ENCODE measurements around the gene TEAD3.

TEAD3 gene

GRCh38 chr6:35477028-35477427, 19.9 kb downstream of the TEAD3 start:
- Histone ChIP-seq H3K4me2 (ENCODE audit: low read depth, low read length) (no peak overlapping the region), H3K4me3 (ENCODE audit: low read length) (no peak overlapping the region), H3K9me2 (replicated peaks; ENCODE audit: insufficient read depth, low read length) (no peaks in the 10 kb centered on the region), H3K4me1 (ENCODE audit: low read length) (no peaks in the 10 kb centered on the region), H3K27ac (ENCODE audit: low read length) (no peak overlapping the region), H3K79me2 (ENCODE audit: low read length) (0 out of 2 replicates have a peak, but pooled peaks cover 3% of the 10 kb centered on the region), H3K27me3 (replicated peaks; ENCODE audit: insufficient read depth, low read length) (no peaks in the 10 kb centered on the region), H3K9ac (ENCODE audit: low read length) (no peak overlapping the region), H3K9me3 (replicated peaks; ENCODE audit: insufficient read depth, low read length) (no peaks in the 10 kb centered on the region), H3K36me3 (replicated peaks; ENCODE audit: insufficient read depth, low read length) (no peaks in the 10 kb centered on the region), H3F3A (ENCODE audit: insufficient read depth, low read length) (peaks cover 22% of the 10 kb centered on the region), H4K20me1 (ENCODE audit: insufficient read depth, low read length) (peaks cover 7% of the 10 kb centered on the region; the same call in 1 of the 2 replicates), H2AFZ (ENCODE audit: low read length) (no peak overlapping the region)
- TF ChIP-seq CTCF (IDR thresholded peaks at IDR 0.05; ENCODE audit: low read length) (no peak), EZH2phosphoT487 (IDR thresholded peaks at IDR 0.05; ENCODE audit: low read length) (no peak), EZH2 (optimal IDR thresholded peaks at IDR 0.05; ENCODE audit: low read depth, low read length) (no peak)
- no peak for DNase-seq

GRCh38 chr6:35476004-35476403, 20.9 kb downstream of the TEAD3 start:
- peaks cover 8% of the 10 kb centered on the region for H3K79me2 ChIP-seq (ENCODE audit: low read length)
- no peak for TF ChIP-seq EZH2 (optimal IDR thresholded peaks at IDR 0.05; ENCODE audit: low read depth, low read length)
- TF ChIP-seq EZH2phosphoT487 (IDR thresholded peaks at IDR 0.05; ENCODE audit: low read length) = no peak
- TF ChIP-seq CTCF (IDR thresholded peaks at IDR 0.05; ENCODE audit: low read length) = no peak
- H3K9ac ChIP-seq (ENCODE audit: low read length) = no peak overlapping the region
- H3K36me3 ChIP-seq (replicated peaks; ENCODE audit: insufficient read depth, low read length) = peaks cover 4% of the 10 kb centered on the region; the same call in 1 of the 2 replicates
- no peaks in the 10 kb centered on the region for H3K27me3 ChIP-seq (replicated peaks; ENCODE audit: insufficient read depth, low read length)
- peaks cover 32% of the 10 kb centered on the region for H3F3A ChIP-seq (ENCODE audit: insufficient read depth, low read length)
- no peaks in the 10 kb centered on the region; the same call in 1 of the 2 replicates for H3K4me1 ChIP-seq (ENCODE audit: low read length)
- H3K4me2 ChIP-seq (ENCODE audit: low read depth, low read length) = no peak overlapping the region
- no peak overlapping the region for H2AFZ ChIP-seq (ENCODE audit: low read length)
- H3K4me3 ChIP-seq (ENCODE audit: low read length) = no peak overlapping the region
- no peaks in the 10 kb centered on the region for H3K9me3 ChIP-seq (replicated peaks; ENCODE audit: insufficient read depth, low read length)
- H4K20me1 ChIP-seq (ENCODE audit: insufficient read depth, low read length) = peaks cover 15% of the 10 kb centered on the region
- no peak overlapping the region for H3K27ac ChIP-seq (ENCODE audit: low read length)
- no peaks in the 10 kb centered on the region for H3K9me2 ChIP-seq (replicated peaks; ENCODE audit: insufficient read depth, low read length)
- no peak for DNase-seq

- no peak overlapping the region for H3K4me3 ChIP-seq (ENCODE audit: low read length)
- peaks cover 19% of the 10 kb centered on the region for H4K20me1 ChIP-seq (ENCODE audit: insufficient read depth, low read length)
- H3K27ac ChIP-seq (ENCODE audit: low read length) = no peak overlapping the region
- peaks cover 36% of the 10 kb centered on the region for H3F3A ChIP-seq (ENCODE audit: insufficient read depth, low read length)
- no peak overlapping the region for H3K9ac ChIP-seq (ENCODE audit: low read length)
- H3K27me3 ChIP-seq (replicated peaks; ENCODE audit: insufficient read depth, low read length) = no peaks in the 10 kb centered on the region
- H3K79me2 ChIP-seq (ENCODE audit: low read length) = peaks cover 12% of the 10 kb centered on the region
- H3K9me2 ChIP-seq (replicated peaks; ENCODE audit: insufficient read depth, low read length) = no peaks in the 10 kb centered on the region
- H3K36me3 ChIP-seq (replicated peaks; ENCODE audit: insufficient read depth, low read length) = peaks cover 4% of the 10 kb centered on the region; the same call in 1 of the 2 replicates
- H3K4me2 ChIP-seq (ENCODE audit: low read depth, low read length) = no peak overlapping the region
- no peak for DNase-seq
- H3K9me3 ChIP-seq (replicated peaks; ENCODE audit: insufficient read depth, low read length) = no peaks in the 10 kb centered on the region
- no peak overlapping the region for H2AFZ ChIP-seq (ENCODE audit: low read length)
- no peak for TF ChIP-seq CTCF (IDR thresholded peaks at IDR 0.05; ENCODE audit: low read length)
- TF ChIP-seq EZH2 (optimal IDR thresholded peaks at IDR 0.05; ENCODE audit: low read depth, low read length) = no peak
- no peak for TF ChIP-seq EZH2phosphoT487 (IDR thresholded peaks at IDR 0.05; ENCODE audit: low read length)
- no peaks in the 10 kb centered on the region; the same call in 1 of the 2 replicates for H3K4me1 ChIP-seq (ENCODE audit: low read length)
Measured at GRCh38 chr6:35475573-35475972, 21.3 kb downstream of the TEAD3 start.

All from MM.1S (cell line).